Ishikawa (cell line): Measurements from ENCODE around the gene ZMYND15.

Experiments
- EP300 ChIP-seq: IDR thresholded peaks from 2 replicates; pipeline ENCODE4 v1.6.1; 2012; ENCODE audit warnings: borderline replicate concordance
- TCF12 ChIP-seq: IDR thresholded peaks from 2 replicates; pipeline ENCODE4 v1.6.1; 2012; ENCODE audit warnings: low read depth
- YY1 ChIP-seq: IDR thresholded peaks from 2 replicates; pipeline ENCODE4 v1.6.1; 2012; ENCODE audit warnings: low read depth
- TF ChIP-seq, protein P1 (sequence below): IDR thresholded peaks from 2 replicates; pipeline ENCODE4 v1.6.1; 2012; ENCODE audit warnings: low read depth, mild to moderate bottlenecking

DNA sequence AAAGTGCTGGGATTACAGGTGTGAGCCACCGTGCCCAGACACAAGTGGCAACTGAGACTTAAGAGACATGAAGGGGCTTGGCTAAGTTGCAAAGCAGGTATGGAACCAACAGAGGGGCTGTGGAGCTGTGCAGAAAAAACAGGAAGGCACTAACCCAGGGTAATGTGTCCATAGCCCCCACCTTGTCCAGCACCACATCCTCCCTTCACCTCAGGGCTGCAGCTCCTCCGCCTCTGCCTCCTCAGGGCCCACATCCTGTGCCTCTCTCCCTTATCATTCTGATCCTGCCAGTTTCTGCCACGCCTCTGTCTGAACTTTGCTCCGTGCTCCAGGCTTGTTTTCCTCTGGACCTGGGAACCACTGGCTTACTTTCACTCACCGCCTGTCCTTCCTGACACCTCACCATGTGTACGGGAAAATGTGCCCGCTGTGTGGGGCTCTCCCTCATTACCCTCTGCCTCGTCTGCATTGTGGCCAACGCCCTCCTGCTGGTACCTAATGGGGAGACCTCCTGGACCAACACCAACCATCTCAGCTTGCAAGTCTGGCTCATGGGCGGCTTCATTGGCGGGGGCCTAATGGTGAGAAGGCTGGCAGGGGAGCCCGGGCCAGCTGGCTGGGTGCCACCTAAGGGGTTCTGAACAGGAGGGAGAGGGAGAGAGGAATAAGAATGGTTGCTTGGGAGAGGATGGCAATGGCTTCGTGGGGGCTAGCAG is 32.0 kb downstream of the ZMYND15 start, which contains the start of gene TM4SF5:
- TF ChIP-seq, protein P1, sequence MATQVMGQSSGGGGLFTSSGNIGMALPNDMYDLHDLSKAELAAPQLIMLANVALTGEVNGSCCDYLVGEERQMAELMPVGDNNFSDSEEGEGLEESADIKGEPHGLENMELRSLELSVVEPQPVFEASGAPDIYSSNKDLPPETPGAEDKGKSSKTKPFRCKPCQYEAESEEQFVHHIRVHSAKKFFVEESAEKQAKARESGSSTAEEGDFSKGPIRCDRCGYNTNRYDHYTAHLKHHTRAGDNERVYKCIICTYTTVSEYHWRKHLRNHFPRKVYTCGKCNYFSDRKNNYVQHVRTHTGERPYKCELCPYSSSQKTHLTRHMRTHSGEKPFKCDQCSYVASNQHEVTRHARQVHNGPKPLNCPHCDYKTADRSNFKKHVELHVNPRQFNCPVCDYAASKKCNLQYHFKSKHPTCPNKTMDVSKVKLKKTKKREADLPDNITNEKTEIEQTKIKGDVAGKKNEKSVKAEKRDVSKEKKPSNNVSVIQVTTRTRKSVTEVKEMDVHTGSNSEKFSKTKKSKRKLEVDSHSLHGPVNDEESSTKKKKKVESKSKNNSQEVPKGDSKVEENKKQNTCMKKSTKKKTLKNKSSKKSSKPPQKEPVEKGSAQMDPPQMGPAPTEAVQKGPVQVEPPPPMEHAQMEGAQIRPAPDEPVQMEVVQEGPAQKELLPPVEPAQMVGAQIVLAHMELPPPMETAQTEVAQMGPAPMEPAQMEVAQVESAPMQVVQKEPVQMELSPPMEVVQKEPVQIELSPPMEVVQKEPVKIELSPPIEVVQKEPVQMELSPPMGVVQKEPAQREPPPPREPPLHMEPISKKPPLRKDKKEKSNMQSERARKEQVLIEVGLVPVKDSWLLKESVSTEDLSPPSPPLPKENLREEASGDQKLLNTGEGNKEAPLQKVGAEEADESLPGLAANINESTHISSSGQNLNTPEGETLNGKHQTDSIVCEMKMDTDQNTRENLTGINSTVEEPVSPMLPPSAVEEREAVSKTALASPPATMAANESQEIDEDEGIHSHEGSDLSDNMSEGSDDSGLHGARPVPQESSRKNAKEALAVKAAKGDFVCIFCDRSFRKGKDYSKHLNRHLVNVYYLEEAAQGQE = no peak
- no peak for TF ChIP-seq YY1
- TF ChIP-seq EP300 = no peak
- no peak for TF ChIP-seq TCF12
